NCI-H146 treated with DMSO at 0.1 percent for 48 hours (cell line): ENCODE data around the gene GPER1.

Source experiments
- DNase-seq: peaks from one replicate; lab custom pipeline; 2025; ENCODE audit not compliant: unreplicated experiment; lab: John Stamatoyannopoulos, UW

GPER1 gene

GRCh38 chr7:1086588-1087464, 1.1 kb upstream of the GPER1 start:
- DNase-seq: no peak

GRCh38 chr7:1087465-1087814, 473 bp upstream of the GPER1 start:
- DNase-seq: no peak

- DNase-seq: no peak
Measured at GRCh38 chr7:1090236-1090635, 2.3 kb downstream of the GPER1 start.

- DNase-seq: no peak
Measured at GRCh38 chr7:1090686-1091643, 3.1 kb downstream of the GPER1 start.

- no peak for DNase-seq
Measured at GRCh38 chr7:1091644-1092027, 3.7 kb downstream of the GPER1 start.

GRCh38 chr7:1092161-1092632, 4.3 kb downstream of the GPER1 start:
- DNase-seq: no peak

GRCh38 chr7:1092806-1093501, 5.0 kb downstream of the GPER1 start:
- no peak for DNase-seq

GRCh38 chr7:1093502-1093843, 5.6 kb downstream of the GPER1 start:
- no peak for DNase-seq

GRCh38 chr7:1093916-1094508, 6.1 kb downstream of the GPER1 start:
- DNase-seq: no peak

- no peak for DNase-seq
Measured at GRCh38 chr7:1094870-1095269, 7.0 kb downstream of the GPER1 start.

GRCh38 chr7:1095621-1096155, 7.8 kb downstream of the GPER1 start:
- no peak for DNase-seq

GRCh38 chr7:1096156-1097119, 8.5 kb downstream of the GPER1 start:
- no peak for DNase-seq

- no peak for DNase-seq
Measured at GRCh38 chr7:1097120-1097504, 9.2 kb downstream of the GPER1 start.

- DNase-seq: no peak
Measured at GRCh38 chr7:1098243-1099153, 10.6 kb downstream of the GPER1 start.

- DNase-seq: no peak
Measured at GRCh38 chr7:1099154-1099542, 11.2 kb downstream of the GPER1 start.

GRCh38 chr7:1099637-1100036, 11.7 kb downstream of the GPER1 start:
- no peak for DNase-seq

GRCh38 chr7:1100386-1100785, 12.5 kb downstream of the GPER1 start:
- DNase-seq: no peak

- no peak for DNase-seq
Measured at GRCh38 chr7:1100834-1101562, 13.1 kb downstream of the GPER1 start.
